ENCODE results near the gene SH3PXD2A.

Gene SH3PXD2A

GRCh38 chr10:103807996-103808395 lies 47.4 kb downstream of the SH3PXD2A start:
- DNase-seq: no peak

- DNase-seq: no peak
These were observed 48.8 kb downstream of the SH3PXD2A start for GRCh38 chr10:103806395-103807187.

- no peak for DNase-seq
These were observed 49.6 kb downstream of the SH3PXD2A start for GRCh38 chr10:103805781-103806180.

- DNase-seq: no peak
These were observed 50.5 kb downstream of the SH3PXD2A start for GRCh38 chr10:103804871-103805270.

- peak; percentile 10 to 23 for DNase-seq
These were observed 51.4 kb downstream of the SH3PXD2A start for GRCh38 chr10:103803941-103804340.

GRCh38 chr10:103802637-103803353 lies 52.6 kb downstream of the SH3PXD2A start:
- DNase-seq: no peak

GRCh38 chr10:103802081-103802480 lies 53.3 kb downstream of the SH3PXD2A start:
- DNase-seq: no peak

GRCh38 chr10:103800789-103801540 lies 54.4 kb downstream of the SH3PXD2A start:
- DNase-seq: peak; percentile 26 to 39

- DNase-seq: no peak
These were observed 55.3 kb downstream of the SH3PXD2A start for GRCh38 chr10:103800089-103800488.

GRCh38 chr10:103799341-103799740 lies 56.0 kb downstream of the SH3PXD2A start:
- DNase-seq: no peak

- no peak for DNase-seq
These were observed 56.9 kb downstream of the SH3PXD2A start for GRCh38 chr10:103798511-103798910.

GRCh38 chr10:103797857-103798256 lies 57.5 kb downstream of the SH3PXD2A start:
- DNase-seq: no peak

GRCh38 chr10:103795634-103796270 lies 59.6 kb downstream of the SH3PXD2A start:
- no peak for DNase-seq

- DNase-seq: no peak
These were observed 60.4 kb downstream of the SH3PXD2A start for GRCh38 chr10:103794996-103795395.

- DNase-seq: no peak
These were observed 61.2 kb downstream of the SH3PXD2A start for GRCh38 chr10:103793920-103794883.

GRCh38 chr10:103793429-103793828 lies 61.9 kb downstream of the SH3PXD2A start:
- DNase-seq: no peak

GRCh38 chr10:103792547-103792946 lies 62.8 kb downstream of the SH3PXD2A start:
- no peak for DNase-seq

GRCh38 chr10:103791858-103792257 lies 63.5 kb downstream of the SH3PXD2A start:
- DNase-seq: no peak

- no peak for DNase-seq
These were observed 64.1 kb downstream of the SH3PXD2A start for GRCh38 chr10:103791291-103791690.

- no peak for DNase-seq
These were observed 64.8 kb downstream of the SH3PXD2A start for GRCh38 chr10:103790580-103790979.

GRCh38 chr10:103789771-103790201 lies 65.6 kb downstream of the SH3PXD2A start:
- DNase-seq: no peak

- DNase-seq: no peak
These were observed 66.2 kb downstream of the SH3PXD2A start for GRCh38 chr10:103789161-103789560.
